Measurements from ENCODE around the gene CAMSAP1. TPM values are rescaled to one million over a fixed set of nuclear protein-coding genes. Genes with fewer than 3 reads are reported as not detected.

Gene CAMSAP1
- total and polyA plus RNA-seq, 2 donors (not counting 1 experiment from before 2014, with no cell fraction given): 6.6 to 31.0 TPM

GRCh38 chr9:135888126-135888765, 19.1 kb downstream of the CAMSAP1 start:
- Mint-ChIP-seq H3K4me3 (peak overlapping the region; percentile 75), H3K9me3 (ENCODE audit: insufficient read depth) (no peaks in the 10 kb centered on the region), H3K4me1 (peaks cover 52% of the 10 kb centered on the region), H3K27ac (no peak overlapping the region), H3K27me3 (no peaks in the 10 kb centered on the region)
- Histone ChIP-seq H3K4me2 (replicated peaks; ENCODE audit: low read depth, low read length, poor library complexity, severe bottlenecking) (peak overlapping the region; percentile 83), H2AFZ (ENCODE audit: insufficient read depth, low read depth, low read length, poor library complexity, severe bottlenecking) (no peak overlapping the region), H3K9me3 (ENCODE audit: control extremely low read depth in 1 of 3, control insufficient read depth in 2 of 3, insufficient read depth in 1 of 3, low read length in 2 of 3) (no peaks in the 10 kb centered on the region), H3K36me3 (replicated peaks in 1 of 2; ENCODE audit: control extremely low read depth in 1 of 2, control insufficient read depth in 1 of 2, extremely low read depth in 1 of 2, insufficient read depth in 2 of 2, low read length in 1 of 2) (no peaks in the 10 kb centered on the region), H3K27ac (ENCODE audit: low read length in 2 of 2) (peak overlapping the region in 1 of 2 donors; percentile 66), H3K9ac (ENCODE audit: low read length) (peak overlapping the region; percentile 61), H3K79me2 (ENCODE audit: control insufficient read depth, insufficient read depth, low read length) (peaks cover 100% of the 10 kb centered on the region), H3K4me3 (ENCODE audit: control extremely low read depth in 1 of 5, extremely low read depth in 1 of 5, insufficient read depth in 1 of 5, low read depth in 2 of 5, low read length in 4 of 5) (peak overlapping the region in 3 of 5 experiments; percentile 1 to 59 (median 38)), H3K27me3 (replicated peaks in 1 of 4; ENCODE audit: control extremely low read depth in 1 of 4, control insufficient read depth in 3 of 4, insufficient read depth in 4 of 4, low read length in 3 of 4) (no peaks in the 10 kb centered on the region), H3K4me1 (ENCODE audit: control insufficient read depth in 2 of 2, insufficient read depth in 2 of 2, low read length in 2 of 2) (peaks cover 18 to 28% of the 10 kb centered on the region in 2 donors), H4K20me1 (ENCODE audit: control insufficient read depth, insufficient read depth, low read length, poor library complexity, severe bottlenecking) (peaks cover 86% of the 10 kb centered on the region)
- TF ChIP-seq EZH2 (IDR thresholded peaks at IDR 0.05; ENCODE audit: borderline replicate concordance, insufficient read depth, low read depth, low read length, poor library complexity, severe bottlenecking): no peak
- TF ChIP-seq CTCF (IDR thresholded peaks at IDR 0.05): no peak
- ChIA-PET POLR2A (no interaction called here), CTCF (no interaction called here)
- ATAC-seq (ENCODE audit: low read depth) (no peak), DNase-seq (no peak)
- 89% methylated on average over 20 of the region's 22 CpGs for WGBS (ENCODE audit: insufficient coverage)
- intact Hi-C loops (cut with micrococcal nuclease): no loop called here

- POLR2A ChIA-PET: no interaction called here
- Histone ChIP-seq H3K4me3 (ENCODE audit: control extremely low read depth in 1 of 5, extremely low read depth in 1 of 5, insufficient read depth in 1 of 5, low read depth in 2 of 5, low read length in 4 of 5) (peak overlapping the region in 4 of 5 experiments; percentile 1 to 59 (median 40)), H2AFZ (ENCODE audit: insufficient read depth, low read depth, low read length, poor library complexity, severe bottlenecking) (peak overlapping the region; percentile 76), H3K4me1 (ENCODE audit: control insufficient read depth in 2 of 2, insufficient read depth in 2 of 2, low read length in 2 of 2) (peaks cover 18 to 28% of the 10 kb centered on the region in 2 donors), H3K27me3 (replicated peaks in 1 of 4; ENCODE audit: control extremely low read depth in 1 of 4, control insufficient read depth in 3 of 4, insufficient read depth in 4 of 4, low read length in 3 of 4) (no peaks in the 10 kb centered on the region), H3K79me2 (ENCODE audit: control insufficient read depth, insufficient read depth, low read length) (peaks cover 99% of the 10 kb centered on the region), H3K9me3 (ENCODE audit: control extremely low read depth in 1 of 3, control insufficient read depth in 2 of 3, insufficient read depth in 1 of 3, low read length in 2 of 3) (no peaks in the 10 kb centered on the region), H3K4me2 (replicated peaks; ENCODE audit: low read depth, low read length, poor library complexity, severe bottlenecking) (peak overlapping the region; percentile 83), H4K20me1 (ENCODE audit: control insufficient read depth, insufficient read depth, low read length, poor library complexity, severe bottlenecking) (peaks cover 86% of the 10 kb centered on the region), H3K9ac (ENCODE audit: low read length) (peak overlapping the region; percentile 61), H3K36me3 (replicated peaks in 1 of 2; ENCODE audit: control extremely low read depth in 1 of 2, control insufficient read depth in 1 of 2, extremely low read depth in 1 of 2, insufficient read depth in 2 of 2, low read length in 1 of 2) (no peaks in the 10 kb centered on the region), H3K27ac (ENCODE audit: low read length in 2 of 2) (peak overlapping the region in 1 of 2 donors; percentile 66)
- intact Hi-C loops (cut with micrococcal nuclease): no loop called here
- DNase-seq (peak; percentile 72), ATAC-seq (ENCODE audit: low read depth) (peak; percentile 95)
- Mint-ChIP-seq H3K9me3 (ENCODE audit: insufficient read depth) (no peaks in the 10 kb centered on the region), H3K27me3 (no peaks in the 10 kb centered on the region), H3K4me3 (peak overlapping the region; percentile 75), H3K27ac (peak overlapping the region; percentile 83), H3K4me1 (peaks cover 50% of the 10 kb centered on the region)
- TF ChIP-seq EZH2 (IDR thresholded peaks at IDR 0.05; ENCODE audit: borderline replicate concordance, insufficient read depth, low read depth, low read length, poor library complexity, severe bottlenecking): no peak
- no peak for TF ChIP-seq CTCF (IDR thresholded peaks at IDR 0.05)
- CTCF ChIA-PET: no interaction called here
- WGBS (ENCODE audit: insufficient coverage): 18% methylated on average over 12 of the region's 12 CpGs
Observed at GRCh38 chr9:135887585-135888050, 19.7 kb downstream of the CAMSAP1 start.
